Activated T-cell treated with anti-CD3 and anti-CD28 coated beads, Interleukin-2, amount 50 U/mL, for 48 hours (primary cell): Measurements from ENCODE around the gene FAM78B.

Experiments
- DNase-seq, 2 experiments: peaks; one replicate each; pipeline ENCODE4 v3.0.0-alpha.2; 2020

The FAM78B gene

DNA sequence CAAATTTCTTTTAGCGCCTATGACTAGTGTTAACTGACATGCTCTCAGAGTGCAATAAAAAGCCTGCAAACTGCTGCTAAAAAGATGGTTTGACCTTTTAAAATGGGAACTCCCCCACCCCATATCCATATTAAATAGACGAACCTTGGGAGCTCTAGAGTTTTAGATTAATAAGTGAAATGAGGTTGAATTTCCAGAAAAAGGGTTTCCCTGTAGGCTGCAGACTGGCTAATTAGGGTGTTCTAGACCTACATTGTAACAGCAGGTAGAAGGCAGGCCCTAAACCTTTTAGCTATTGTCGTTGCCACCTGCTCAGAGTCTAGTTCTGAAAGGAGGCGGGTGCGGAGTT is 2.2 kb downstream of the FAM78B start:
- DNase-seq = no peak

DNA sequence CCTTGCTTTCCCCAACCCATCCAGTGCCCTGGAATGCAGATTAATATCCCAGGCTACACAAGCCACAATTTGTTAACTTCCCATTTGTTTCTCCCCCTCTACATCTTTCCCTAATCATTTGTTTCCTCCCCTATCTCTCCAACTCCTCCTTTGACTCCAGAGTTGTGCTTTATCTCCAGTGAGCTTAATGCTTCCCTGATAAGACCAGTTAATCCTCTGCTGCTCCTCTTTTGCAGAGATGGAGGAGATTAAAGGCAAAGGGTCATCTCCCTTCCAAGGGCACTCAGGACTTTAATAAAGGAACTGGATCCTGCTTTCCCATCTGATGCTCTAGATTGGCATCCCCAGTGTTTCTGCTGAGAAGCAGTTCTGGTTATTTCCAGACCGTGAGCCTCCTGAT is 7.1 kb downstream of the FAM78B start:
- DNase-seq = no peak

DNA sequence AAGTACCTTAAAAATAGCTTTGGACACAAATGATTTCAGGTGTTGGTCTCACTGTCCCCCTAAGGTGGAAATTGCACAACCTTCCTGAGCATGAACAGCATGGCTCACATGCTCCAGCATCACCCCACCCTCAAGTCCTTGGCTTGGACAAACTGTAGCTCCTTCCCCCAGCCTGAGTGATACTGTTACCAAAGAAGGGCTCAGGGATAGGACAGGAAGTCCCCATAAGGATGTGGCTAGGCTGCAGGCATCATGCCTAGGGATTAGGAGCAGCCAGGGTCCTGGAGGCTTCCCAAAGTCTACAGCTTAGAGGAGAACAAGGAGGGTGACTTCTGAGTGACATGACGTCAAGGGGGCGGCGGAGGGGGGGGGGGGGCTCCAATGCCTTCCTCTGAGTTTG is 10.1 kb downstream of the FAM78B start:
- no peak for DNase-seq

DNA sequence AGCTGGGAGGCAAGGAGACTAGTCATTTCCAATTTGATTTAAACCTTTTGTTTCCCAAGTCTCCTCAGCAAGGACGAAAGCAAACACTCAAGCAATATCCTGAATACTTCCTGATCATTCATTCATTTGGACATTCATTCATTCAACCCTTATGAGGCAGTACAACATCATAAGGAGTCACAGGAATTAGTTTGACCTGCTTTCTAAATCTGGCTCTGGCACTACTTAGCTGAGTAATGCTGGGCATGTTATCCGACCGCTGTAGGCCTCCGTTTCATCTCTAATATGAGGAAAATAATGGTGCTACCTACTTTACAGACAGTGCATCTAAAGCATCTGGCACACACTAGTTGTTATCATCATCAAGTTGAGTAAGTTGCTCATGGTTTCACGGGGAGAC is 11.7 kb downstream of the FAM78B start:
- DNase-seq = no peak

DNA sequence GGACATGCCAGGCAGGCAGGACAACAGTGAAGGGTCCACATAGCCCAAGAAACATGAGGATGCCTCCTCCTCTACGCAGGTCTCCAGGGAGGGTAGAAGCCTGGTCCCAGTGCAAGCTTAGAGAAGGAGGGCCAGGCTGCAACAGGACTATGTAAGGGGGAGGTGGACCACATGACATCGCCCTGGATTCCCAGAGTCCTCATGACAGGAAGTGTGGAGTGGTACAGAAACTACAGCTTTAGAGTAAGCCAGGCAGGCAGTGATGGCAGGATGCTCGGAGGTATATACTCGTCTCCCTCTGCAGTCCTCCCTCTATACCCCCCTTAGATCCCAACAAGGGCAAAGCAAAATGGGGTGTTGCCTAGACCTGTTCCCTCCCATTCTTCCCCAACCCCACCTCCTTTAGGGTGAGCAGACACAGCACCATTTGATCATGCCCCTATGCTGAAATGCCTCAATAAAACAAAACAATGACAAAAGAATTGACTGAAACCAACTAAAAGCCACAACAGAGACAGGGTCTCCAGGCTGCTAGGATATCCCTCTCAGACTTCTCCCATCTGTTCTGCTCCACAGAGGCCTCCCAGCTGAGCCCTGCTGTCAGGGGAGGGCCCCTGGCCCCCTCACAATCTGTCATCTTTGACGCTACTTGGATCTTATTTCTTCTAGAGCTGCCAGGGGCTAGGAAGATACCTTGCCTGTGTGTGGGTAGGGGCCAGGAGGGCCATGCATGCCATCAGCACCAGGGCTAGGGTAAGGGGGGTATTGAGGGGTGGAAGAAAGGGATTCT is 13.1 kb downstream of the FAM78B start:
- no peak for DNase-seq

GRCh38 chr1:166152978-166153377 is 13.8 kb downstream of the FAM78B start:
- no peak for DNase-seq

DNA sequence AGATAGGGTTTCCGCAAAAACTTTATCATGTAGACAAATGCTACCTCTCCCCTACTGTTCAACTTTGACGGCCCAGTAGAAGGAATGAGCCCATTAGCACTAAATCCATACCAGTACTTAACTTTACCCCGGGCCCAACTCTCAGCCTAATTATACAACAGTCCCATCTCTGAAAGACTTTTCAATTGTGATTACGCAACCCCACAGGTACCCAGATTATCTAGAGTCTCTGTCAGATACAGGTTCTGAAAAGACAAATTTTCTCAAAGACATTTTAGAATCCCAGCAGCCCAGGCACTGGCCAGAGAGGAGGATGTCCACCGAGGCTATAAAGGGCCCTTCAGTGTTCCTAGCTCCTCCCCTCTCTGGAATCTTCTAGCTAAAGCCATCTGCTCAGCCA is 15.0 kb downstream of the FAM78B start:
- DNase-seq = no peak

DNA sequence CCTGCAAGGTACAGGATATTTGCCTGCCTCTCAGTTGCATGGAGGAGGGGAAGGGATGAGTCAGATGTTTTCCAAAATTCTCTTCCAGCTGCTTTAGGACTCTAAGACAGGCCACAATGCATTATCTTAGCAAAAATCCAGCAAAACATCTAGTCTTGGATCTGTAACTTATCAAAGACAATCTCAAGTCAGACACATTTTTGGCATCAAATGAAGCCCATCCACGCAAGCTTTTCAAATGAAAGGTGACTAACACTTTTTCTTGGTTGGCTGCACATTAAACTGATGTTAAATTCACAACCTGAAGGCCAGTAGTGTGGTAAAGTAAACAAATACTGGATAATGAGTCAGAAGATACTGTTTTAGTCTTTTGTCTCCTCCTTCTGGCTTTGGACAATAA is 21.3 kb downstream of the FAM78B start:
- DNase-seq = no peak

- no peak for DNase-seq
These were observed 24.8 kb downstream of the FAM78B start for GRCh38 chr1:166141969-166142368.

GRCh38 chr1:166140251-166140650 is 26.6 kb downstream of the FAM78B start:
- DNase-seq = no peak

GRCh38 chr1:166139735-166140134 is 27.1 kb downstream of the FAM78B start:
- DNase-seq = no peak

- DNase-seq = no peak
These were observed 30.0 kb downstream of the FAM78B start for GRCh38 chr1:166136699-166137401.

DNA sequence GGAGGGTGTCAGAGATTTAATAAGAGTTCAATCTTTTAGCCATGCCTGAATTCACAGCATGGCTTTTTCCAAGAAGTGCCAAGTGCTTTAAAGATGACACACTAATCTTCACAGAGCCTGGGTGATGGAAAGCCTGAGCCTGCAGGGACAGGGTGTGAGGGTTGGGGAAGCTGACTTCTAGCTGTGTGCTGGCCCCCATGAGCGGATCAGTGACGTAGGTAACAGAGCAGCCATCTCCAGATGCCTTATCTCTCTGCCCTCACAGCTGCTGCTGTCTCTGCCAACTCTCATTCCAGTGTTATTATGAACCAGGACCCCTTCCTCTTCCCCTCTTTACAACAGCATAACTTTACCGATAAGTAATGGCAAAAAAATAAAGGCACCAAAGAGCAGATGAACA is 30.6 kb downstream of the FAM78B start:
- no peak for DNase-seq

DNA sequence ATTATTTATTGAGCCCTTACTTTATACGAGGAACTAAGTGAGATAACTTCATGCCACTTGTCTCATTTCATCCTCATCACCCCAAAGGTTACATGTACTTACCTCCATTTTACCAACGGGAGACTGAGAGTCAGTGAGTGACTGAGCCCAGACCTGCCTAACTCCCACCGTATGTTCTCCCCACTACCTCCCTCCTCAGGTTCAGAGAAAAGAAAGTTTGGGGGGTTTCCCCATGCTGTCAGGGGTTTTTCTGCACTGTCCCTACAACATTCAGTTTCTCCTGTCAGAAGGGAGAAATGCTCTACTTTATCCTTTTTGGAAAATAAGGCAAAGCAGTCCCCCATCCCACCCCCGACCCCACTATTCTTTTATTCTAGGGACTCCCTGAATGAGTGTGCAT is 32.9 kb downstream of the FAM78B start:
- DNase-seq = no peak

GRCh38 chr1:166133276-166133841 is 33.4 kb downstream of the FAM78B start:
- DNase-seq = peak; percentile 17 to 22

DNA sequence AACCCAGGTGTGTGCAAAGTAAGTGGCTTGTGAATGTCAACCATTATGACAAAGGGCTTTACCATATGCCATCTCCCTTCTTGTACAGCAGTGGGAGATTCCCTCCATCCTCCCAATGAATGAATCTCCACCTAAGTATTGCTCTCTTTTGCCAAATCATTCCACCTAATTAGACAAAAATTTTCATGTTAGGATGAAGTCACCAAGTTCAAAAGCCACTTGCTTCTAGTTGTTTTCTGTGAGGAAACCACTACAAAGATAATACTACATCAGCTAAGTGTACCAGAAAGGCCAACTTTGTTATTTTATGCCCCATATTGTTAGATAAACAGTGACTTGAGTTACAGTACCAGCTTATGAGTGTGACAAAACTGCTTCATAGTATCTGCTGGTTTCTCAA is 34.3 kb downstream of the FAM78B start:
- no peak for DNase-seq

DNA sequence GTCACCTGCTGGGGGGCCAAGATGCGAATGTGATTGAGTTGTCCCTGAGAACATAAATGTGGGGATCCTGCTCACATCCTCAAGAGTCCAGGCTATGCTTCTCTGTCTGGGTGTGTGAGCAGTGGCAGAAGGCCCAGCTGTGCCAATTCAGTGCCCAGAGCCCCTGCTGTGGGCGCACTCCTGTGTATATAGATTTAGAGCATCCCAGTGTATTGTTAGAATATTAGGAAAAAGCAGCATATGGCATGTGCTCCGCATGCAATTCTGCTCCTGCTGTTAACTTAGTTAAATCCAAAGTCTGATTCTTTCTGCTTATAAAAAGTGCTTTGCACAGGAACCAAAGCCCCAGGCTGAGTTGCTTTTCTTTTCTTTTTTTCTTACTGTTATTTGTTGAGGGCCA is 37.8 kb downstream of the FAM78B start:
- no peak for DNase-seq

- DNase-seq = no peak
These were observed 38.6 kb downstream of the FAM78B start for GRCh38 chr1:166128195-166128594.

- no peak for DNase-seq
These were observed 39.8 kb downstream of the FAM78B start for GRCh38 chr1:166127003-166127402.

DNA sequence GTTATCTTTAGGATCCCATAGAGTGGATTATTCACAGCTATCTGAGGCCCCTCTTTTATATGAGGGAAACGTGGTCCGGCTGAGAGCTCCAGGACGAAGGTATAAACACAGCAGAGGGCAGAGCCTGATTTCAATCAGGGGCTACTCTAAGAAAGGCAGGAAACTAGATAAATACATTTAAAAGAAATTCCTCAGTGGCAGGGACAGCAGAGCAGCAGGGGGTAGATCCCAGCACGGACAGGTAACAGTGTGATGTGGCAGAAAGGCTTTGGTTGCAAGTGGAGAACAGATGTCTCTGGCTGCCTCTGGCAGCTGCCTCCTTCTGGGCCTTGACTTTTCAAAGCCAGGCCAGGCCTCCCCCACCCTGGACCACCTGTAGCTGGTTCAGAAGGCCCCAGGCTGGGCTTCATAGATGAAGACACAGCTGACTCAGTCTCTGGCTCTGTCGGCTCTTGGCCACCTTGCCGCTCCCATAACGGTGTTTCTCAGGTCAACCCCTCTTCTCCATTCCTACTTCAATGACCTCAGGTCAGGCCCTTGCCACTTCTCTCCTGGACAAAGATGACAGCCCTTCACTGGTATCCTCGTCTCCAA is 43.8 kb downstream of the FAM78B start:
- no peak for DNase-seq

DNA sequence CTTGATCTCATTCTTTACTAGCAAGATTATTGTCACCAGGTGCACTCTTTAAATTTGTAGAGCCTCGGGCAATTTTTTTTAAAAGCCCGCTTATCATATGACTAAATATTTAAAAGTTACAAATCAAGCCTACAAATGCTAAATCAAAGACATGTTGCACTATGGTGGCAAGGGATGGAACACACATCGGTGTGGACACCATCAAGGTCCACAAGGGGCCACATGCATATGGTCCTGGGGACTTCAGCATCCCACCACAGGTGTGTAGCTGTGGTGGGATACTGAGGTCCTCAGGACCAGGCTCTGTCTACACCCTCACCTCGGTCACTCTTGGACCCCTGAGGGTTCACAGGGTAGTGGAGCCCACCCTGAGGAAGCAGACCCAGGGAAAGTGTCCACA is 45.8 kb downstream of the FAM78B start:
- no peak for DNase-seq

GRCh38 chr1:166120281-166120680 is 46.5 kb downstream of the FAM78B start:
- DNase-seq = no peak

- DNase-seq = no peak
These were observed 47.3 kb downstream of the FAM78B start for GRCh38 chr1:166119471-166119965.

GRCh38 chr1:166117776-166118175 is 49.0 kb downstream of the FAM78B start:
- DNase-seq = no peak
